ENCODE data around the gene CTSV.

DNA sequence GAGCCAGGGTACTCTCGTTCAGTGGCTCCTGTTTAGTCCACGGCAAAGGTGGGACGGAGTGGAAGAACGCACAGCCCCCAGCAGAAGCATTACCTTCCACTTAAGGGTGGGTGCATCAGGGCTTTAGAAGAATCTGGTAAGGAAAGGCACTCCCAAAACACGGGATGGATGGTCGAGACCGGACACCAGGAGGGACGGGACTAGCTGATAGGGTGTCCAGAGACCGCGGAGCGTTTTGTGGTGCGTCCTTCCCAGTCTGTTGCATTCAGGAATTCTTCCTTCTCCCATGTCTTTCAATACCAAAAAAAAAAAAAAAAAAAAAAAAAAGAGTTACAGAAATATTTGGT is 545 bp upstream of the CTSV start:
- TF ChIP-seq, protein P1, sequence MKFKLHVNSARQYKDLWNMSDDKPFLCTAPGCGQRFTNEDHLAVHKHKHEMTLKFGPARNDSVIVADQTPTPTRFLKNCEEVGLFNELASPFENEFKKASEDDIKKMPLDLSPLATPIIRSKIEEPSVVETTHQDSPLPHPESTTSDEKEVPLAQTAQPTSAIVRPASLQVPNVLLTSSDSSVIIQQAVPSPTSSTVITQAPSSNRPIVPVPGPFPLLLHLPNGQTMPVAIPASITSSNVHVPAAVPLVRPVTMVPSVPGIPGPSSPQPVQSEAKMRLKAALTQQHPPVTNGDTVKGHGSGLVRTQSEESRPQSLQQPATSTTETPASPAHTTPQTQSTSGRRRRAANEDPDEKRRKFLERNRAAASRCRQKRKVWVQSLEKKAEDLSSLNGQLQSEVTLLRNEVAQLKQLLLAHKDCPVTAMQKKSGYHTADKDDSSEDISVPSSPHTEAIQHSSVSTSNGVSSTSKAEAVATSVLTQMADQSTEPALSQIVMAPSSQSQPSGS (IDR thresholded peaks at IDR 0.05; ENCODE audit: low read length), result no peak
- TF ChIP-seq, protein P2, sequence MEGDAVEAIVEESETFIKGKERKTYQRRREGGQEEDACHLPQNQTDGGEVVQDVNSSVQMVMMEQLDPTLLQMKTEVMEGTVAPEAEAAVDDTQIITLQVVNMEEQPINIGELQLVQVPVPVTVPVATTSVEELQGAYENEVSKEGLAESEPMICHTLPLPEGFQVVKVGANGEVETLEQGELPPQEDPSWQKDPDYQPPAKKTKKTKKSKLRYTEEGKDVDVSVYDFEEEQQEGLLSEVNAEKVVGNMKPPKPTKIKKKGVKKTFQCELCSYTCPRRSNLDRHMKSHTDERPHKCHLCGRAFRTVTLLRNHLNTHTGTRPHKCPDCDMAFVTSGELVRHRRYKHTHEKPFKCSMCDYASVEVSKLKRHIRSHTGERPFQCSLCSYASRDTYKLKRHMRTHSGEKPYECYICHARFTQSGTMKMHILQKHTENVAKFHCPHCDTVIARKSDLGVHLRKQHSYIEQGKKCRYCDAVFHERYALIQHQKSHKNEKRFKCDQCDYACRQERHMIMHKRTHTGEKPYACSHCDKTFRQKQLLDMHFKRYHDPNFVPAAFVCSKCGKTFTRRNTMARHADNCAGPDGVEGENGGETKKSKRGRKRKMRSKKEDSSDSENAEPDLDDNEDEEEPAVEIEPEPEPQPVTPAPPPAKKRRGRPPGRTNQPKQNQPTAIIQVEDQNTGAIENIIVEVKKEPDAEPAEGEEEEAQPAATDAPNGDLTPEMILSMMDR (IDR thresholded peaks at IDR 0.05 in 2 of 3, conservative IDR thresholded peaks at IDR 0.05 in 1 of 3; ENCODE audit: control insufficient read depth in 2 of 3, extremely low read depth in 1 of 3, insufficient read depth in 1 of 3, low read depth in 3 of 3, low read length in 3 of 3), result no peak
- TF ChIP-seq POLR2AphosphoS5 (IDR thresholded peaks at IDR 0.05; ENCODE audit: low read length), result no peak

Data from GM12878 (cell line).